T1000 (cell line): ENCODE results near the gene CEP55.

Experiments used
- DNase-seq: peaks from one replicate; lab custom pipeline; 2025; ENCODE audit warnings: mixed read lengths; lab: John Stamatoyannopoulos, UW

The CEP55 gene

GRCh38 chr10:93566435-93567276 is 70.2 kb downstream of the CEP55 start, which contains the start of gene FFAR4:
TSS of gene FFAR4 (plus strand) at chr10:93566665. CDS start at chr10:93566721, 56 bp downstream.
- no peak for DNase-seq

GRCh38 chr10:93567277-93568104 is 71.1 kb downstream of the CEP55 start:
- DNase-seq: no peak

GRCh38 chr10:93568105-93568390 is 71.6 kb downstream of the CEP55 start:
- no peak for DNase-seq

- DNase-seq: no peak
Observed at GRCh38 chr10:93570383-93570782, 74.0 kb downstream of the CEP55 start.

GRCh38 chr10:93572606-93573005 is 76.2 kb downstream of the CEP55 start:
- DNase-seq: no peak

GRCh38 chr10:93573051-93573909 is 76.9 kb downstream of the CEP55 start:
- no peak for DNase-seq

- DNase-seq: no peak
Observed at GRCh38 chr10:93573924-93574323, 77.5 kb downstream of the CEP55 start.

GRCh38 chr10:93576888-93577287 is 80.5 kb downstream of the CEP55 start:
- DNase-seq: no peak

GRCh38 chr10:93577565-93577964 is 81.2 kb downstream of the CEP55 start:
- DNase-seq: no peak
